GM19193 (cell line): ENCODE results near the gene ZNF525.

Experiments used
- POLR2A ChIP-seq: IDR thresholded peaks from 4 replicates; pipeline ENCODE4 v1.6.1; 2011; ENCODE audit not compliant: insufficient read depth, insufficient read length; ENCODE audit errors: extremely low read depth

Gene ZNF525

DNA sequence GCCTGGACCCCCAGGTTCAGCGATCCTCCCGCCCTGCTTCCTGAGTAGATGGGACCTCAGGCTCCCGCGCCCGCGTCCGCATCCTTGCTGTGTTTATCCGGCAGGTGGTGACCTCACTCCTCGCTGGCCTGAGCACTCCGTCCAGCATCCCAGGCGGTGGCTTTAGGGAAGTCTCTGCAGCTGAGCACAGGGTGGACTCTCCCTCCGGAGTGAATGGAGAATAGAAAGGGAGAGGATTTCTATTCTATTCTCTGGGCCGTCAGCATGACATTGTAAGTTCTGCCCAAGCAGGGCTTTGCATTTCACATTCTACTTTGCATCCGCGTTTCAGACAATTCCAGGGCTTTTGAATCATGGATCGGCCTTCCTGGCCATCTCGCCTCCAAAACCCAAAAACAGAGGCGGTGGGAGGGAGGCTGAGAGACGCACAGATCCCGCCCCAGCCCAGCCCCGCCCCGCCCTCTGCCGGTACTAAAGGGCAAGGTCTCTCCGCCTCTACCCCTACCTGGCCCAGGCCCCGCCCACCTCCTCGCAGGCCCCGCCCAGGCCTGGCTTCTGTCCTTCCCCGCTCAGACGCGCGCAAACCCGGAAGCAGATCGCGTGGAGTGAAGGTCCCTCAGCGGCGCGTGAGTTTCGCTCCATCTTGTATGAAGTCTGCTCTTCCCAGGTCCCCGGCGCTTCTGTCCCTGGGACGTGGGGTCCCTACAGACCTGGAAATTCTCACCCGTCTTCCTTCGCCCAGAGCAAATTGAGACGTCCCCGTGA is at the start of gene ZNF525:
ZNF525 (plus strand) TSS at position 572 of the 765 bp plus-strand sequence. CDS start 6,577 bp downstream, outside the sequence.
- TF ChIP-seq POLR2A: peak; percentile 80

DNA sequence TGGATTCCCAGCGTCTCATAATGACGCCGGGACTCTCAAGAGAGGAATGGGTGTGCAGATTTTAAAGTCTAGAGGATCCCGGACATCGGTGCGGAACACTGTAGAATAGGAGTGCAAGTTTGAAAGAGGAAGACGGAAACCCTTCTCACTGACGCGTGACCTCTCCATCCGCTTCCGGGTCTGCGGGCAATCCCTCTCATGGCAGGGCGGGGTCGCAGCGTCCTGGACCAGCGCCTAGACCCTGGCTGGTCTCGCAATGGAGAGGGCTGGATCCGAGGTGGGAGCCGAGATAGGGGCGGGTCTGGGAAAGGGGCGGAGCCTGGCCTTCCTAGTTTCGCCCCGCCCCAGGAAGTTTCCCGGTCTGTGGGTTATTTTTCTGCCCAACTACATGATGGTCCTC is 36.5 kb upstream of the ZNF525 start:
- TF ChIP-seq POLR2A: no peak

DNA sequence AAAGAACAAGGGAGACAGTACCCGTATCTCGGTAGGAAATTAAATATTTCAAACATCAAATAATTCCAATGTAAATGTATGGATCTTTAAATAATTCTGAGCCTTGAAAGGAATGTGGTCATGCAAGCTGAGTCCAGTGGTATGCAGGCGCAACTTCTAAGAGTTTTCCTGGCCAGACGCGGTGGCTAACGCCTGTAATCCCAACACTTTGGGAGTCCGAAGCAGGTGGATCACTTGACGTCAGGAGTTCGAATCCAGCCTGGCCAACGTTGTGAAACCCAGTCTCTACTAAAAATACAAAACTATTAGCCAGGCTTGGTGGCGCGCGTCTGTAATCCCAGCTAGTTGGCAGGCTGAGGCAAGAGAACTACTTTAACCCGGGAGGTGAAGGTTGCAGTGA is 33.0 kb upstream of the ZNF525 start:
- TF ChIP-seq POLR2A: no peak

DNA sequence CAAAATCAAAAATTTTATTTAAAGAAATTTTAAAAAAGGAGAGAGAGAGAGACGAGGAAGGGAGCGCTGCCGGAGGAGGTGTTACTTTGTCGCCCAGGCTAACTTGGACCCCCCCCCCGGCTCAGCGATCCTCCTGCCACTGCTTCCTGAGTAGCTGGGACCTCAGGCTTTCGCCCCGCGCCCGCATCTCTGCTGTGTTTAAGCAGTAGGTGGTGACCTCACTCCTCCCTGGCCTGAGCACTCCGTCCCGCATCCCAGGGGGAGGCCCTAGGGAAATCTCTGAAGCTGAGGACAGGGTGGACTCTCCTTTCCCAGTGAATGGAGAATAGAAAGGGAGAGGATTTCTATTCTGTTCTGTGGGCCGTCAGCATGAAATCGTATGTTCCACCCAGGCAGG is 32.4 kb upstream of the ZNF525 start:
- no peak for TF ChIP-seq POLR2A

DNA sequence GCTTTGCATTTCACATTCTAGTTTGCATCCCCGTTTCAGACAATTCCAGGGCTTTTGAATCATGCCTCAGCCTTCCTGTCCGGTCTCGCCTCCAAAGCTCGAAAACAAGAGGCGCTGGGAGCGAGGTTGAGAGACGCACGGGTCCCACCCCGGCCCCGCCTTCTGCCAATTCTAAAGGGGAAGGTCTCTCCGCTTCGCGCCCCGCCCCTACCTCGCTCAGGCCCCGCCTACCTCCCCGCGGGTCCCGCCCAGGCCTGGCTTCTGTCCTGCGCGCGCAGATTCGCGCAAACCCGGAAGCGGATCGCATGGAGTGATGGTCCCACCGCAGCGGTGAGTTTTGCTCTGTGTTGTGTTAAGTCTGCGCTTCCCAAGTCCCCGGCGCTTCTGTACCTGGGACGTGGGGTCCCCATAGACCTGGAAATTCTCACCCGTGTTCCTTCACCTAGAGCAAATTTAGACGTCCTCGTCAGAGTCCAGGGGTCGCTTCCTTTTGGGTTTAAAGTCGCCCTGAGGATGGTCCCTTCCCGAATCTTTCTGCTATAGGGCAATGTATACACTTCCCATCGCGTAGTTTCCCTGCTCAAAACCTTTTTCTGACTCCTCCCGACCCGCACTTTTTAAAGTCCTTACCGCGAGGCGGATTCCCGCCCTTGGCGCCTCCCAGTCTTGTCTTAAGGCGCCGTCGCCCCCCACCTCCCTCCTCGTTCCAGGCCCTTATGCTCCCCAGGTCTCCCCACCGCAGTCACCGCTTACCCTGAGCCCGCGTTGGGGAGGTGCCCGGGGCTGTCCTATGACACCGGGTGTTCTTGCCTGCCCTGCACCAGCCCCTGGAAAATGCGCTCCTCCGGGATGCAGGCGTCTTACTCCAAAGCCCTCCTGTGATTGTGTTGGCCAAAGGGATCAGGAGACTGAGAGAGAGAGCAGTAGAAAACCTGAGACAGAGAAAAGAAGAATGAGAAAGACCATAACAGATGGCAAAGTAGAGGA is 31.7 kb upstream of the ZNF525 start, which contains the start of gene ZNF845:
ZNF845 (plus strand) TSS at position 287 of the 987 bp plus-strand sequence. CDS start 7,559 bp downstream, outside the sequence.
- peak; percentile 82 for TF ChIP-seq POLR2A

DNA sequence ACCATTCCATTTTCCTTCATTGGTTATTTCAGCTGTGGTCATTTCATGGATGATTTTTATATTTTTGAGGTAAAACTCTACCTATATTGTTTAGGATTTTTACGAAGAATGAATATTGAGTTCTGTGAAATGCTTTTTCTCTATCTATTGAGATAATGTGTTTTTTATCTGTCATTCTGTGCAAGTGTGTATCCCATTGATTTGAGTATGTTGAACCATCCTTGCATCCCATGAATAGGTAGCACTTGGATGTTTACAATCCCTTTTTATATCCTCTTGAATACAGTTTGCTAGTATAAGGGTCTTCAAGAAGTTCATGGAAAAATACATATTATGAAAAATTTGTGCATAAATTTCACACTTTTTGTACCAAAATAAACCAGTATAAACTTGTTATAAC is 9.8 kb upstream of the ZNF525 start:
- TF ChIP-seq POLR2A: no peak

DNA sequence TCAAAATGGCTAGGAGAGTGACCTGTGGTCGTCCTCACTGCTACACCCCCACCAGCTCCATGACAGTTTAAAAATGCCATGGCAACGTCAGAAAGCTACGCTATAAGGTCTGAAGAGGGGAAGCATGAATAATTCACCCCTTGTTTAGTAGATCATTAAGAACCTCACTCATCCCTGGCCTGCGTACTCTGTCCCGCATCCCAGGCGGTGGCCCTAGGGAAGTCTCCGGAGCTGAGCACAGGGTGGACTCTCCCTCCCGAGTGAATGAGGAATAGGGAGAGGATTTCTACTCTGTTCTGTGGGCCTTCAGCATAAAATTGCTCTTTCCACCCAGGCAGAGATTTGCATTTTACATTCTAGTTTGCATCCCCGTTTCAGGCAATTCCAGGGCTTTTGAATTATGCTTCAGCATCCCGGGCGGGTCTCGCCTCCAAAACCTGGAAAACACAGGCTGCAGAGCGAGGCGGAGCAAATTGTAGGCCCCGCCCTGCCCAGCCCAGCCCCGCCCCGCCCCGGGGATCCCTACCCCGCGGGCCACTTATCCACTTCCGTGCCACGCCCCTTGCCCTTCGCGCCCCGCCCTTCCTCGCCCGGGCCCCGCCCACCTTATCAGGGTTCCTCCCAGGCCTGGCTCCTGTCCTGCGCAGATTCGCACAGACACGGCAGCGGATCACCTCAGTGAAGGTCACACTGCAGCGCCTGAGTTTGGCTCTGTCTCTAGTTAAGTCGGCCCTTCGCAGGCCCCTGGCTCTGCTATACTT is 7.5 kb upstream of the ZNF525 start:
- TF ChIP-seq POLR2A: no peak

DNA sequence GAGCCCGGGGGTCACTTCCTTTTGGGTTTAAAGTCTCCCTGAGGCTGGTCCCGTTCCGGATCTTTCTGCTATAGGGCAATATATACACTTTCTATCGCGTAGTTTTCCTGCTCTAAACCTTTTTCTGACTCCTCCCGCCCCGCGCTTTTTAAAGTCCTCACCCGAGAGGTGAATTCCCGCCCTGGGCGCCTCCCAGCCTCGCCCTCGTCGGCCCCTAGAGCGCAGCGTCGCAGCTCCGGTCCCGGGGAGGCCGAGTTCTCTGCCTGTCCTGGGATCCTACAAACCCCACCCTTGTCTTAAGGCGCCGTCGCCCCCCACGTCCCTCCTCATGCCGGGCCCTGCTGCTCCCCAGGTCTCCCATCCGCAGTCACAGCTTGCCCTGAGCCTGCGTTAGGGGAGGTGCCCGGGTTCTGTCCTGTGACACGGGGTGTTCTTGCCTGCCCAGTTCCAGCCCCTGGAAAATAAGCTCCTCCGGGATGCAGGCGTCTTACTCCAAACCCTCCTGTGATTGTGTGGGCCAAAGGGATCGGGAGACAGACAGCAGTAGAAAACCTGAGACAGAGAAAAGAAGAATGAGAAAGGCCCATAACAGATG is 491 bp downstream of the ZNF525 start:
- no peak for TF ChIP-seq POLR2A

DNA sequence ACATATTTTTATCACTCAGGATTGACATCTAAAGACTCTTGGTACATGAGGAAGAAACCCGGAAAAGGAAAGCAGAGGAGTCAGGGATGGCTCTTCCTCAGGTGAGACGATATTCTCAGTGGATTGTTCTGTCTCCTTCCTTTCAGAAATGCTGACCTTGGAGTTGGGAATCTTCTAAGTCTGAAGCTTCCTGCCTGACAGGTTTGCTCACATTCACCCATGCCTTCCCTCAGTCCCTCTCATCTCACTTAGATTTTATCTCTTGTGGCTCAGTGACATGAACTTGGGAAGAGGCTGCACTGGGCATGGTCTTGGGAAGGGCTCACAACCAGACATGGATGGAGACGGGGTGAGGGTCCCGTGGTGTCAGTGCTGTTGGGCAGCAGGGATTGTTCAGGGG is 6.7 kb downstream of the ZNF525 start:
- no peak for TF ChIP-seq POLR2A

DNA sequence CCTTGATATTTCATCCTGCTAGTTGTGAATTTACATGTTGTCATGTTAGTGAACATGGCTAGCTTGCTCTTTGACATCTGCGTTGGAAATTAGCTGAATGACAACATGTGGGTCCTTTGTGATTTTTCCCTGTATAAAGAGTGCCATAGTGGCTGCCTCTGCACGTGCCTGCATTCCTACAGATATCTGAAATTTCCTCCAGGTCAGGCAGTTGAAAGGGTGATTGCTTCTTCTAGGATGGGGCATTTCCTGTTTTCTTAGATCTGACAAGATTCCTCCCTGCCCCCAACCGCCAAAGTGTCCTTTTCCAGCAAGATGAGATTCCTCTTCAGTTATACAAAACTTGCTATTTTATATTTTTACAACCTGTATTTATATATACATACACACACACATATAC is 8.8 kb downstream of the ZNF525 start:
- TF ChIP-seq POLR2A: no peak

DNA sequence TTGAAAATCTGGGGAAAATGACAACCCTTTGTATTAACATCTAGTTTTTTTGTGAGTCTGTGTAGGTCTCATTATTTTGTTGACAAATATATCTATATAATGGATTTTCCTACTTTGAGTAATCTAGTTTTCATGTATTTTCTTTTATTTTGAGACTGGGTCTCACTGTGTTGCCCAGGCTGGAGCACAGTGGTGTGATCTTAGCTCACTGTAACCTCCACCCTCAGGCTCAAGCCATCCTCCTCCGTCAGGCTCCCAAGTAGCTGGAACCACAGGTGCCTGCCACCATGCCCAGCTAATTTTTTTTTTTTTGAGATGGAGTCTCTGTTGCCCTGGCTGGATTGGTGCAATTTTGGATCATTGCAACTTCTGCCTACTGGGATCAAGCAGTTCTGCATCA is 9.2 kb downstream of the ZNF525 start:
- TF ChIP-seq POLR2A: no peak

DNA sequence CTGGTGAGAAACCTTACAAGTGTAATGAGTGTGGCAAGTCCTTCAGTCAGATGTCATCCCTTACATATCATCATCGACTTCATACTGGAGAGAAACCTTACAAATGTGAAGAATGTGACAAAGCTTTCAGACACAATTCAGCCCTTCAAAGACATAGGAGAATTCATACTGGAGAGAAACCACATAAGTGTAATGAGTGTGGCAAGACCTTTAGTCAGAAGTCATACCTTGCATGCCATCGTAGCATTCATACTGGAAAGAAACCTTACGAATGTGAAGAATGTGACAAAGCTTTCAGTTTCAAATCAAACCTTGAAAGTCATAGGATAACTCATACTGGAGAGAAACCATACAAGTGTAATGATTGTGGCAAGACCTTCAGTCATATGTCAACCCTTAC is 15.9 kb downstream of the ZNF525 start:
- no peak for TF ChIP-seq POLR2A

DNA sequence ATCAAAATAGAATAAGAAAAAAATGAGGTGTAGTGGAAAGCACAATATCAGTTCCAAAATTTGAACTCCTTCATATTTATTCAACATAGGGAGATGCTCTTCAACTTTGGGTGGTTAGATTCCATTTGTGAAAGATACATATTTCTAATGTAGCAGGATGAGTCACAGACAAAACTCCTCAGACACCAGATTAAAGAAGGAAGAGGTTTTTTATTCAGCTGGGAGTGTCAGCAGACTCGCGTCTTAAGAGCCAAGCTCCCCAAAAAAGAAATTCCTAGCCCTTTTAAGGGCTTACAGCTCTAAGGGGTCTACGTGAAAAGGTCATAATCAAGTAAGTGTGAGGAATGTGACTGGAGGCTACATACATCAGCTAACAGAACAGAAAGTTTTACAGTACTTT is 22.7 kb downstream of the ZNF525 start:
- no peak for TF ChIP-seq POLR2A

DNA sequence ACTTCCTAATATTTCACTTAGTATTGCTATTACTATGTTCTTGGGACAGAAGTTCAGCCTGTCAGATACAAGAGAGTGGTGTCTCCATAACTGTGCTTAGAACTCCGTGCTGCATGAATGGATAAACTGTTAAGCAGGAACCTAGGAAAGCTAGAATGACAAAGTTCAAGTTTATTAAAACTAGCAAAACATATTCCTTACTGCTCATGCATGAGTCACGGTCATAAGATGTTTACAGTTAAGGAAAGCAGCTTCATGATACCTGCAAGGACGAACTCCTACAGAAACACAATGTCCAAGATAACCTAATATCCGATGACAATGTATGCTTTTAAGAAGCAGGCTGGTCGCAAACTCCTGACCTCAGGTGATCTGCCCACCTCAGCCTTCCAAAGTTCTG is 23.4 kb downstream of the ZNF525 start:
- no peak for TF ChIP-seq POLR2A
